IMR-90 (cell line): ENCODE measurements around the gene PRR12. TPM values are rescaled to one million over a fixed set of nuclear protein-coding genes. Genes with fewer than 3 reads are reported as not detected.

ENCODE experiments used
- ATAC-seq: fragments of 200-7000 bp; cut with Tn5 transposase; 2 replicates; pipeline ENCODE4 v1.9.1; 2020; ENCODE audit warnings: low read depth, mild to moderate bottlenecking, moderate library complexity
- BruUV-seq: library from RNA; stranded (reverse); fragments of 400-500 nt; replicated peaks from 2 replicates; lab custom pipeline; 2021; lab: Mats Ljungman, UMichigan
- CTCF ChIA-PET: fragments of 300-600 bp; formaldehyde crosslinking; extraction: SDS; loops from one replicate; lab custom pipeline; 2021; ENCODE audit warnings: antibody characterized with exemption; lab: Yijun Ruan, JAX
- POLR2A ChIA-PET: fragments of 300-600 bp; sonication (Branson Sonifier 250); formaldehyde crosslinking; loops from one replicate; lab custom pipeline; 2022; ENCODE audit warnings: antibody characterized with exemption; ENCODE audit not compliant: unreplicated experiment; lab: Charles Lee
- DNase-seq: peaks from one replicate; pipeline ENCODE4 v3.0.0; 2013
- H2AFZ ChIP-seq: replicated peaks from 2 replicates; pipeline ENCODE3; 2013; ENCODE audit warnings: low read length, mild to moderate bottlenecking; ENCODE audit not compliant: poor library complexity
- H2AK5ac ChIP-seq: 2 replicates; pipeline ENCODE4 v1.6.1; 2013; ENCODE audit warnings: low read depth, low read length, inconsistent platforms
- H2AK9ac ChIP-seq: replicated peaks from 2 replicates; pipeline ENCODE3; 2013; ENCODE audit warnings: mild to moderate bottlenecking, low read depth, low read length, moderate library complexity; ENCODE audit not compliant: poor library complexity
- H2BK120ac ChIP-seq: 2 replicates; pipeline ENCODE4 v1.6.1; 2013; ENCODE audit warnings: low read depth, low read length, inconsistent platforms
- H2BK15ac ChIP-seq: 3 replicates; pipeline ENCODE4 v1.6.1; 2013; ENCODE audit warnings: low read depth, low read length, inconsistent platforms
- H2BK20ac ChIP-seq: 2 replicates; pipeline ENCODE4 v1.6.1; 2013; ENCODE audit warnings: low read depth, mild to moderate bottlenecking, inconsistent platforms, low read length, moderate library complexity
- H2BK5ac ChIP-seq: 2 replicates; pipeline ENCODE4 v1.6.1; 2013; ENCODE audit warnings: mild to moderate bottlenecking, low read depth, low read length, inconsistent platforms; ENCODE audit not compliant: poor library complexity, severe bottlenecking
- H3K14ac ChIP-seq: replicated peaks from 2 replicates; pipeline ENCODE4 v1.6.1; 2013; ENCODE audit warnings: low read depth, low read length, inconsistent platforms
- H3K18ac ChIP-seq: 2 replicates; pipeline ENCODE4 v1.6.1; 2013; ENCODE audit warnings: low read depth, low read length, control low read depth
- H3K23ac ChIP-seq: 2 replicates; pipeline ENCODE4 v1.6.1; 2013; ENCODE audit warnings: low read depth, low read length, inconsistent platforms
- H3K27ac ChIP-seq: 2 replicates; pipeline ENCODE4 v1.5.1; 2013; ENCODE audit warnings: mild to moderate bottlenecking, control low read depth, low read length; ENCODE audit not compliant: insufficient read depth
- H3K27me3 ChIP-seq: 2 replicates; pipeline ENCODE4 v1.6.1; 2013; ENCODE audit warnings: low read length; ENCODE audit not compliant: control insufficient read depth, insufficient read depth
- H3K36me3 ChIP-seq: 2 replicates; pipeline ENCODE4 v1.6.1; 2013; ENCODE audit warnings: low read length, mixed read lengths; ENCODE audit not compliant: control insufficient read depth, insufficient read depth
- H3K4ac ChIP-seq: 2 replicates; pipeline ENCODE4 v1.6.1; 2013; ENCODE audit warnings: low read depth, low read length, inconsistent platforms
- H3K4me1 ChIP-seq: 2 replicates; pipeline ENCODE4 v1.6.1; 2013; ENCODE audit warnings: low read length, mixed read lengths; ENCODE audit not compliant: control insufficient read depth, insufficient read depth
- H3K4me2 ChIP-seq: 2 replicates; pipeline ENCODE4 v1.6.1; 2013; ENCODE audit warnings: low read depth, mild to moderate bottlenecking, control low read depth, low read length, moderate library complexity
- H3K4me3 ChIP-seq: 2 replicates; pipeline ENCODE4 v1.5.1; 2013; ENCODE audit warnings: low read depth, mild to moderate bottlenecking, control low read depth, low read length, moderate library complexity; ENCODE audit not compliant: insufficient read depth
- H3K56ac ChIP-seq: 2 replicates; pipeline ENCODE4 v1.6.1; 2013; ENCODE audit warnings: low read length, inconsistent platforms; ENCODE audit not compliant: insufficient read depth; ENCODE audit errors: extremely low read depth
- H3K79me1 ChIP-seq, 2 experiments: 2 replicates each; pipeline ENCODE4 v1.6.1; 2013; ENCODE audit warnings: low read length in 2 of 2, inconsistent platforms in 1 of 2, low read depth in 1 of 2
- H3K9ac ChIP-seq: 2 replicates; pipeline ENCODE4 v1.6.1; 2013; ENCODE audit warnings: low read depth, low read length, control low read depth
- H3K9me1 ChIP-seq: 2 replicates; pipeline ENCODE4 v1.6.1; 2013; ENCODE audit warnings: low read length, inconsistent platforms; ENCODE audit not compliant: insufficient read depth
- H3K9me3 ChIP-seq: 2 replicates; pipeline ENCODE4 v1.6.1; 2013; ENCODE audit warnings: low read length; ENCODE audit not compliant: control insufficient read depth, insufficient read depth
- H4K20me1 ChIP-seq: 2 replicates; pipeline ENCODE4 v1.6.1; 2013; ENCODE audit warnings: low read length, inconsistent platforms; ENCODE audit not compliant: insufficient read depth
- H4K5ac ChIP-seq: 2 replicates; pipeline ENCODE4 v1.6.1; 2013; ENCODE audit warnings: mild to moderate bottlenecking, low read depth, low read length, control low read depth
- H4K8ac ChIP-seq, 2 experiments: 2 replicates each; pipeline ENCODE4 v1.6.1; 2013; ENCODE audit warnings: low read depth in 2 of 2, low read length in 2 of 2, control low read depth in 1 of 2, inconsistent platforms in 1 of 2
- H4K91ac ChIP-seq: 2 replicates; pipeline ENCODE4 v1.6.1; 2013; ENCODE audit warnings: low read depth, low read length, inconsistent platforms; ENCODE audit not compliant: insufficient read depth
- BHLHE40 ChIP-seq: fragments of 150-350 bp; IDR thresholded peaks from 2 replicates; pipeline ENCODE4 v1.6.1; 2016; ENCODE audit warnings: mild to moderate bottlenecking, low read depth, low read length
- MAZ ChIP-seq: IDR thresholded peaks from 2 replicates; pipeline ENCODE4 v1.6.1; 2012; ENCODE audit warnings: low read depth, mild to moderate bottlenecking, low read length, improper control_type of control experiment, moderate library complexity, borderline replicate concordance
- WGBS, 2 experiments: methylation state at CpG; one replicate each; pipeline versions ENCODE4 v1.1.5 to v1.1.7; 2013; ENCODE audit warnings: missing lambda C conversion rate in 2 of 2; ENCODE audit not compliant: insufficient read length in 1 of 2; ENCODE audit errors: extremely low coverage in 2 of 2; 5-methylcytosine and 5-hydroxymethylcytosine counted together
- dilution Hi-C: fragments of 300-500 bp; cut with HindIII; formaldehyde crosslinking; loops from one replicate; pipeline ENCODE4 v1.14.3; 2018; ENCODE audit warnings: low sequenced_read_pairs; ENCODE audit not compliant: unreplicated experiment
- in situ Hi-C: fragments of 300-500 bp; cut with MboI; formaldehyde crosslinking; loops from 3 replicates; pipeline ENCODE4 v1.14.3; 2019; ENCODE audit warnings: low sequenced_read_pairs, inconsistent platforms, mixed read lengths
- intact Hi-C: fragments of 100-400 bp; cut with micrococcal nuclease; formaldehyde crosslinking; loops from 2 replicates; pipeline ENCODE4 v1.10.0; 2022
- polyA plus RNA-seq, 3 experiments: library from polyadenylated mRNA; depleted of rRNA; stranded (reverse); fragments of >200 nt; gene quantifications; 2 replicates each; pipeline ENCODE4 v1.2.3, GENCODE V29; 2012; ENCODE audit warnings: low replicate concordance in 1 of 3
- total RNA-seq: library from RNA; depleted of rRNA; stranded (reverse); fragments of >200 nt; gene quantifications from 2 replicates; pipeline ENCODE4 v1.2.3, GENCODE V29; 2012

Gene PRR12
- total and polyA plus RNA-seq, 2 of the 4 experiments (the other 2 are of a cell fraction), result 0.36 to 4.1 TPM

GRCh38 chr19:49637821-49638738, 47.1 kb downstream of the PRR12 start:
- Histone ChIP-seq H3K9me1 (peaks cover 3% of the 10 kb centered on the region; the same call in 1 of the 2 replicates), H3K56ac (peak overlapping the region; percentile 74; the same call in 1 of the 2 replicates), H4K8ac (peak overlapping the region; percentile 11 to 93), H2AFZ (peak overlapping the region; percentile 58), H3K9ac (peak overlapping the region; percentile 67), H4K91ac (peak overlapping the region; percentile 96), H3K14ac (peak overlapping the region; percentile 95), H2BK20ac (0 out of 2 replicates have a peak overlapping the region, but pooled peaks have one; percentile 37), H2BK15ac (peak overlapping the region; percentile 84; the same call in 2 of the 3 replicates), H2BK5ac (peak overlapping the region; percentile 83), H3K27ac (peak overlapping the region; percentile 84), H3K18ac (peak overlapping the region; percentile 66), H3K4me2 (peak overlapping the region; percentile 91), H3K23ac (peak overlapping the region; percentile 97), H2AK9ac (peak overlapping the region; percentile 99), H4K20me1 (no peaks in the 10 kb centered on the region; the same call in 1 of the 2 replicates), H3K79me1 (peaks cover 15 to 56% of the 10 kb centered on the region in 2 experiments; a peak in 3 of 4 replicates), H3K27me3 (no peaks in the 10 kb centered on the region), H3K36me3 (peaks cover 14% of the 10 kb centered on the region), H3K4me3 (peak overlapping the region; percentile 40), H3K4ac (peak overlapping the region; percentile 96), H3K9me3 (no peaks in the 10 kb centered on the region), H2BK120ac (peak overlapping the region; percentile 80), H3K4me1 (peaks cover 5% of the 10 kb centered on the region), H4K5ac (peak overlapping the region; percentile 93), H2AK5ac (peak overlapping the region; percentile 98)
- 0% methylated on average over 3 of the region's 19 CpGs; no CpG with 5 or more reads in 1 of the 2 experiments for WGBS, 2 experiments
- intact Hi-C loops, result no loop called here
- ATAC-seq (peak; percentile 18), DNase-seq (peak; percentile 62)
- in situ Hi-C loops, result no loop called here
- TF ChIP-seq MAZ (peak; percentile 71; the same call in 1 of the 2 replicates), BHLHE40 (no peak)
- BruUV-seq, result no TSS peak
- dilution Hi-C loops, result no loop called here
- CTCF ChIA-PET, result interaction anchor here (0.6 kb wide), 1 partner anchor 30 kb away, joined by 4 read pairs; no protein-coding TSS in a partner anchor
- POLR2A ChIA-PET, result no interaction called here
